Amniotic epithelial cell (primary cell): ENCODE results near the gene SEPHS1.
"Not testable (repeated sequence)": the region's sequence is repeated elsewhere in the genome, so short reads cannot be mapped to it uniquely, and the experiment has no call there.

ENCODE experiments used
- DNase-seq: peaks from one replicate; pipeline ENCODE4 v3.0.0-alpha.2; 2010; ENCODE audit warnings: low read depth

SEPHS1 gene, protein sequence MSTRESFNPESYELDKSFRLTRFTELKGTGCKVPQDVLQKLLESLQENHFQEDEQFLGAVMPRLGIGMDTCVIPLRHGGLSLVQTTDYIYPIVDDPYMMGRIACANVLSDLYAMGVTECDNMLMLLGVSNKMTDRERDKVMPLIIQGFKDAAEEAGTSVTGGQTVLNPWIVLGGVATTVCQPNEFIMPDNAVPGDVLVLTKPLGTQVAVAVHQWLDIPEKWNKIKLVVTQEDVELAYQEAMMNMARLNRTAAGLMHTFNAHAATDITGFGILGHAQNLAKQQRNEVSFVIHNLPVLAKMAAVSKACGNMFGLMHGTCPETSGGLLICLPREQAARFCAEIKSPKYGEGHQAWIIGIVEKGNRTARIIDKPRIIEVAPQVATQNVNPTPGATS

GRCh38 chr10:13348216-13349017 lies at the start of gene SEPHS1:
TSS of gene SEPHS1 (minus strand) at chr10:13348293. CDS start at chr10:13344950, 3,343 bp downstream.
- DNase-seq = peak; percentile 51

DNA sequence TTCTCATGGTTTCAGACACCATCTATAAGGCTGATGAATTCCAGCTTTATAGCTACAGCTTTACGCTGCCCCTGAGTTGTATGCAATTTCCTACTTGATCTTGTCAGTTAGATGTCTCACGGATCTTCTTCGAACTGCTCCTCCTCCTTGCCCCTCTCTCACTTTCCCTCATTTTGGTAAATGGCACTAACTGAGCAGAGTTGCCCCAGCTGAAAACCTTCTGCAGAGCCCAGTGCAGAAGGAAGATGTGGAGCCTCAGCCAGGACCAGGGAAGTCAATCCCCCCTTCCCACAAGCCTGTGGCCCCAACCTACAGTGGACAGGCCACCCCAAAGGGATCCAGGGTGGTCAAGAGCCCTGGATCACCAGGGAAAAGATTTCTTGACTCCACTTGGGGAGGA lies 49.0 kb upstream of the SEPHS1 start:
- no peak for DNase-seq

GRCh38 chr10:13396369-13396768 lies 48.3 kb upstream of the SEPHS1 start:
- peak; percentile 51 for DNase-seq

DNA sequence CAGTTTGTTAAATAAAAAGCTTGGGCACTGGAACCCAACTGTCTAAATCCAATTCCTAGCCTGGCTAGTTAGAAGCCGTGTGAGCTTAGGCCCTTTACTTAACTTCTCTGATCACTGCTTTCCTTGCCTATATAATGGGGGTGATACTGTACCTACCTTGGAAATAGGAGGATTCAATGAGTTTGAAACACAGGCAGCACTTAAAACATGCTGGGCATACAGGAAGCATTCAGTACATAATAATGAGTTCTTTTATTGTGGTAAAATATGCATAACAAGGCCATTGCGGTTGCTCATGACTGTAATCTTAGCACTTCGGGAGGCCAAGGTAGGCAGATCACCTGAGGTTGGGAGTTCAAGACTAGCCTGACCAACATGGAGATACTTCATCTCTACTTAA lies 47.4 kb upstream of the SEPHS1 start:
- no peak for DNase-seq

DNA sequence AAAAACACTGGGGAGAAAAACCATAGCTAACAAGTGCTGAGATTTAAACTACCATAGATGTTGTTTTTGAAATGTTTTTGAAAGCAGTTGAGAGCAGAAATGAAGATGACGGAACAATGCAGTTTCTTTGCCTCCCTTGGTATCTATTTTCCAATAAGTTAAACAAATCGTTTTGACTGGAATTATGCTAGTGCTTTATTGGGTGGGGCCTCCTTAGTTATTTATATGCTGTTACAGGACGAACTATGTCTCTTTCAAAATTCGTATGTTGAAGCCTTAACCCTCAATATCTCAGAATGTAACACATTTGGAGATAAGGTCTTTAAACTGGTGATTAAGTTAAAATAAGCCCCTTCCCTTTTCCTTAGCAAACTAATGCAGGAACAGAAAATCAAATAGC lies 45.5 kb upstream of the SEPHS1 start:
- DNase-seq = no peak

DNA sequence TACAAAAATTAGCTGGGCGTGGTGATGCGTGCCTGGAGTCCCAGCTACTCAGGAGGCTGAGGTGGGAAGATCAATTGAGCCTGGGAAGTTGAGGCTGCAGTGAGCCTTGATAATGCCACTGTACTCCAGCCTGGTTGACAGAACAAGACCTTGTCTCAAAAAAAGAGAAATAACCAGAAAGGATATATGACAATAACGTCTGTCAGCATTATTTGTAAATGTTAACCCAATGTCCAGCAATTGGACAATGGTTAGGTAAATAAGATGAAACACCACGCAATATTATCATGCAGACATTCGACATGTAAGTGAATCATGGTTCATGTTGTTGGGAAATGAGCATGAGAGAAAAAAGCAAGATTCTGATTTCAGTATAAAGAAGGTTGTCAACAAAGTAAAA lies 44.6 kb upstream of the SEPHS1 start:
- DNase-seq = no peak

DNA sequence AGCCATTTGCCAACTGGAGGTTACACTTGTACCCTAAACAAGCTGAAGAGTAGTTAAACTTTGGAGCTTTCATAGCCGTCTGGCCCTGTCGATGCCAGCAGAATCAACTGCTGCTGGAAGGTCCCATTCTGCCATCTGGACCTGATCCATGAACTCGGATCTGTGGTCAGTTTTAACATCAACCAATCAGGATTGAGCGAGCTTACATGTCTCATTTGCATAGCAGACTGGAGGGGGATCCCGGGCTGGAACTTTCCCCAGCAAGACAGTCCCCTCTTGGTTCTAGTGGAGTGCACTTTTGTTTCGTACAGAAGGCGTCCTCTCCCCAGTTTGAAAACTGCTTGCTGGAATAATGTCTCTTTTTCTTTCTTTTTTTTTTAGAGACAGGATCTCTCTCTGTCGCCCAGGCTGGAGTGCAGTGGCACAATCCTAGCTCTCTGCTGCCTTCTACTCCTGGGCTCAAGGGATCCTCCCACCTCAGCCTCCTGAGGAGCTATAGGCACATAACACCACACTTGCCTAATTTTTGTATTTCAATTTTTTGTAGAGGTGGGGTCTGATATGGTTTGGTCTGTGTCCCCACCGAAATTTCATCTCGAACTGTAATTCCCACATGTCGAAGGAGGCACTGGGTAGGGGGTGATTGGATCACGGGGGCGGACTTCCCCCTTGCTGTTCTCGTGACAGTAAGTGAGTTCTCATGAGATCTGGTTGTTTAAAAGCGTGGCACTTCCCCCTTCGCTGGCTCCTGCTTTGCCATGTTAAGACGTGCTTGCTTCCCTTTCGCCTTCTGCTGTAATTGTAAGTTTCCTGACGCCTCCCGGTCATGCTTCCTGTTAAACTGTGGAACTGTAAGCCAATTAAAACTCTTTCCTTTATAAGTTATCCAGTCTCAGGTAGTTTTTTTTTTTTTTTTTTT lies 42.8 kb upstream of the SEPHS1 start:
- no peak for DNase-seq

DNA sequence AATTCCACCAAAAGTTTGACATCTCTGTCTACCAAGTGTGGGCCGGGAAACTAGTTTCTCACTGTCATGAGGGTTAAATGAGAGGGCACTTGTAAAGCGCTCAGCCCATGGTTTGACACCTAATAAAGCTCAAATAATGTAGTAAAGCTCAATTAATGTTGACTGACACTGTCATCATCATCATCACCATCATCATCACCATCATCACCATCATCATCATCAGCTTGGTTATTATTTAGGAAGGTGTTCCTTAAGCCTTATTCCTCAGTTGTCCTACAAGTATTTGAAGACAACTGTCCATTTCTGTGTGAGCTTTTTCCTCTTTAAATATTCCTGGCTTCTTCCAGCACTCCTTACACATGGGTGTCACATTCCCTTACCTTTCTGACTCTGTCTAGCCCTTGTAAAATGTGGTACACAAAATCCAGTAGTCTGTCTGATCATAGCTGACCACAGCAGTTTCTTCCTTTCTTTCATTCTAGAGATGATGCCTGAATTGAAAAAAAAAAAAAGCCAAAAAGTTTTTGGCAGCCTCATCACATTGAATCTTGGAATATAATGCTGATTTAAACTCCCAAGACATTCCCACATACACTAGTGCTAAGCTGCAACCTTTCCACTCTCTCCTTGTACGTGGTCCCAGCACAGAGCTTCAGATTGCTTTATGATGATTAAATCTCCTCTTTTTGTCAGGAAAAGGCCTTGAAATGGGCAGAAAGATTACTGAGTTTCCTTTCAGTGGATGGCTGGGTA lies 40.6 kb upstream of the SEPHS1 start:
- DNase-seq = no peak

GRCh38 chr10:13386021-13386420 lies 37.9 kb upstream of the SEPHS1 start:
- DNase-seq = no peak

GRCh38 chr10:13383399-13383761 lies 35.3 kb upstream of the SEPHS1 start:
- no peak for DNase-seq

- no peak for DNase-seq
Observed at GRCh38 chr10:13382703-13383398, 34.8 kb upstream of the SEPHS1 start.

GRCh38 chr10:13379061-13379460 lies 31.0 kb upstream of the SEPHS1 start:
- DNase-seq = not testable (repeated sequence)

DNA sequence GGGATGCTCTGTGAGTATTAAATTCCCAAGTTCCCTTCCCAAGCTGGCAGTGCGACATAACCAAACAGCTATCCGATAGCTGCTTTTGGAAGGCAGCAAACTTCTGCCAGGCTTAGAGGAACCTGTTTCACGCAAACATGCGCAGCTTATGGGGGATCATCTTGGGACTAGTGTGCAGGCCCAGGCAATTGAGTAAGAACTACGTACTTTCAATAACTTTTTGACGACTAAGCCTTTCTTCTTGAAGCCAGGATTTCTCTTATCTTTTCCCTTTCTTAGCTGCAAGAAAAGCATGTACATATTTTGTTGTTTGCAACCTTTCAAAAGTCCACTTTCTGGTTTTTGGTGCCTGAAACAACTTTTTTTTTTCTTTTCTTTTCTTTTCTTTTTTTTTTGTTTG lies 28.7 kb upstream of the SEPHS1 start:
- DNase-seq = no peak

DNA sequence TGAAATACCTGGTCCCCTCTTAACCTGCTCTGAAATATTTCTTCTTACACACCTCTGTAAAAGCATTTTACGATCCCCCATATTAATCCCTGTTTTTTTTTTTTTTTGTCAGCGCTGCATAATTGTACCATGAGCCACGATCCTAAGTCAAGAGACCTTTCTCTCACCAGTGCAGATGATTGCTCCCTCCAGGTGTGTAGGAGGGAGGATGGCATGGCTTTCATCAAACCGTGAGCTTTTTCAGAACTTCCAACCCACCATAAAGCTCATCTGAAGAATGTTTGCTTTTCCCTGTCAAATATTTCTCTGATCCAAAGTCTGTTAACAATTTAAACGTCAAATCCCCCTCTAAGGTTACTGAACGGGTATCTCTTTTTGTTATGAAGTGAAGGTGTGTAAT lies 28.2 kb upstream of the SEPHS1 start:
- DNase-seq = no peak

GRCh38 chr10:13375791-13376190 lies 27.7 kb upstream of the SEPHS1 start:
- DNase-seq = no peak

- no peak for DNase-seq
Observed at GRCh38 chr10:13373644-13374043, 25.6 kb upstream of the SEPHS1 start.

DNA sequence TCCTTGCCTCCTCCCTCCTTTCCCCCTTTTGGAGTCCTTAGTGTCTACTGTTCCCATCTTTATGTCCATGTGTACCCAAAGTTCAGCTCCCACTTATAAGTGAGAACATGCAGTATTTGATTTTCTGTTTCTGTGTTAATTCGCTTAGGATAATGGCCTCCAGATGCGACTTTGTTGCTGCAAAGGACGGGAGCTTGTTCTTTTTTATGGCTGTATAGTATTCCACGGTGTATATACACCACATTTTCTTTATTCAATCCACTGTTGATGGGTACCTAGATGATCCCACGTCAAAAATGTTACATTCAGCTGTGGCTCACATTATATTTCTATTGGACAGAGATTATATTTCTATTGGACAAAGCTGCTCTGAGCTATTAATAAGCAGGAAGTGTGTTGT lies 24.4 kb upstream of the SEPHS1 start:
- no peak for DNase-seq

GRCh38 chr10:13371897-13372470 lies 23.9 kb upstream of the SEPHS1 start:
- DNase-seq = peak; percentile 75

- DNase-seq = no peak
Observed at GRCh38 chr10:13366891-13367290, 18.8 kb upstream of the SEPHS1 start.

DNA sequence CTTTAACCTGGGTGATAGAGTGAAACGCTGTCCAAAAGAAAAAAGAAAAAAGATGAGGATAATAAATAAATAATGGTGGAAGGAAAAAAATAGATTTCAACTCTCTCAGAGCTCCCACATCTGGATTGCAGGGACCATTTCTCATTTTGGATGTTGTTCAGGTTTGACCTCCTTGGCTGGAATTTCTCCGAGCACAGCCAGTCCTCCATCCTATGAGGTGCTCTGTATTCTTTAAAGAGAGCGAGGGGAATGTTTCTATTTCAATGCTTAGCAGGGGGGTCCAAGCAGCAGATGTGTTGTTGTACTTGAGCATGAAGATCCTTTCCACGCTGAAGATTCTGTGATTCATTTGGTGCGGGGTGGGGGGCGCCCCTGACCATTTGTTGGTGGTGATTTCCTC lies 17.7 kb upstream of the SEPHS1 start:
- DNase-seq = no peak

- DNase-seq = no peak
Observed at GRCh38 chr10:13365243-13365642, 17.1 kb upstream of the SEPHS1 start.
